ENCODE results near the gene MRPL22.

MRPL22 gene

DNA sequence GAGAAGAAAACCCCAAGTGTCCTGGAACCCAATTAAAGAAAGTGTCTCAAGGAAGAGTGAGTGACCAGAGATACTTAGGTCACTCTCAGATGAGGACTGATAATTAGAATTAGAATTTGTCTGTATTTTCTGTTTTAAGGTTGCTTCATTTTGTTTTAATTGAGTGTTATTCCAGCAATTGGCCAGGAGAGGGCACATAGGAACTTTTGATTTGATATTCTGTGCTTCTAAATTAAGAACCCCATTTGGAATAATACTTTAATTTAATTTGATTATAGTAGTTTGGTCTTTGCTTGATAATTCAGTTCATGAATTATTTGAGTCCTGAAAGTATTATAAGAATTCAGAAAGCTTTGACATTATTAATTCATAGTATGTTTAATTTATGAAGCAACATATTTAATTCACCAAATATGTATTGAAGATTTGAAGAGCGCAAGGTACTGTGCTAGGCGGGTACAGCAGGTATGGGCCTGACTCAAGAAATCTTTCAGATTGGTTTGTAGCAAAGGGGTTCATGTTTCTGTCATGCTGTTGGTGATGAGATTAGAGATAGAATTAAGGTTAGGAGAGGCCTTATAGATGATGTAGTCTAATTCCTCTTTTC, 4.9 kb downstream of the MRPL22 start:
- no peak for DNase-seq (ENCODE audit: insufficient read length)
- peak; percentile 21 for FAIRE-seq
- no peak for TF ChIP-seq POLR2AphosphoS5 (IDR thresholded peaks at IDR 0.05; ENCODE audit: low read depth, low read length)
- TF ChIP-seq POLR2A (IDR thresholded peaks at IDR 0.05; ENCODE audit: low read depth, low read length) = no peak
- TF ChIP-seq TAF1 (IDR thresholded peaks at IDR 0.05; ENCODE audit: borderline replicate concordance, low read depth, low read length) = no peak

DNA sequence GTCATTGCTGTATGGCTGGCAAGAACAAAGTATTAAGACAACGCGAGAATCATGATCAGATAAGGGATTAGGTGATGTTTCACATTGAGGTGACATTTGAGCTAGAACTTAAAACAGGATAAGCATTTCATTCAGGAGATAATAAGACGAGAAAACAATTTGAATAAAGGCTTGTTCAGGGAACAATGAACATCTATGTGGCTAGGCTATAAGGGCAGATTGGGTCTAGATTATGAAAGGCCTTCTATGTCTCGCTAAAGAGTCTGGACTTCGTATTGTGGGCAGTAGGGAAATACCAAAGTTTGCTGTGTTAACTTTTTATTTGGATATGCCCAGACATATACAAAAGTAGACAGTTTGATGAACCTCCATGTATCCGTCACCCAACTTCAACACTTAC, 6.9 kb downstream of the MRPL22 start:
- DNase-seq (ENCODE audit: insufficient read length) (no peak), FAIRE-seq (no peak)
- TF ChIP-seq TAF1 (IDR thresholded peaks at IDR 0.05; ENCODE audit: borderline replicate concordance, low read depth, low read length) (no peak), POLR2A (IDR thresholded peaks at IDR 0.05; ENCODE audit: low read depth, low read length) (no peak), POLR2AphosphoS5 (IDR thresholded peaks at IDR 0.05; ENCODE audit: low read depth, low read length) (no peak)

DNA sequence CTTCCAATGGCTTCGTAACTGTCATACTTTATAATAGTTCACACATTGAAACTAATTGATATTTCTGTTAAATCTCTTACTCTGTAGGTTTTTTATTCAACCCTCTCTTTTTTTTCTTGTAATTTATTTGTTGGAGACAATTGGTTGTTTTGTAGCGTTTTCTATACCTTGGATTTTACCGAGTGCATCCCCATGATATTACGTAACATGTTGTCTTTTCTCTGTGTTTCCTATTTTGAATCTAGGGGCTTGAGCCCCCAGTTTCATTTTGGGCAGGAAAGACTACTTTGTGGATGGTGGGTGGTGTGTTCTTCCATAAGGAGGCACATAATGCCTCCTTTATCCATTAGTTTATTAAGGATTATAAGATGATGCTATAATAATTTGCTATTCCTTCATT, 7.4 kb downstream of the MRPL22 start:
- FAIRE-seq = no peak

DNA sequence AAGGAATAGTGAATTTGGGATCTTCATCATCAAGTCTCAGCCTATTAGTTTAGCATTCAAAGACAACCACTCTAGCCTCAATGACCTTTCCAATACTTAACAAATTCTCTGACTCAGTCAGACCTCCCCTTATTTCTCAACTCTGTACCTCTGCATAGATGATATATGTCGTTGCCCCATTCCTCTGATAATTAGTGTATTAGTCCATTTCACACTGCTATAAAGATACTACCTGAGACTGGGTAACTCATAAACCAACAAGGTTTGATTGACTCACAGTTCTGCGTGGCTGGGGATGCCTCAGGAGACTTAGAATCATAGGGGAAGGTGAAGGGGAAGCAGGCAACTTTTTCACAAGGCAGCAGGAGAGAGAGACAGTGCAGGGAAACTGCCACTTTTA, 8.9 kb downstream of the MRPL22 start:
- no peak for FAIRE-seq
- TF ChIP-seq POLR2A (IDR thresholded peaks at IDR 0.05; ENCODE audit: low read depth, low read length) = no peak
- TF ChIP-seq POLR2AphosphoS5 (IDR thresholded peaks at IDR 0.05; ENCODE audit: low read depth, low read length) = no peak
- TF ChIP-seq TAF1 (IDR thresholded peaks at IDR 0.05; ENCODE audit: borderline replicate concordance, low read depth, low read length) = no peak
- no peak for DNase-seq (ENCODE audit: insufficient read length)

More for the DNA sequence above, 7.4 kb downstream of the MRPL22 start:
- DNase-seq (ENCODE audit: insufficient read length) = no peak
- TF ChIP-seq TAF1 (IDR thresholded peaks at IDR 0.05; ENCODE audit: borderline replicate concordance, low read depth, low read length) (no peak), POLR2A (IDR thresholded peaks at IDR 0.05; ENCODE audit: low read depth, low read length) (no peak), POLR2AphosphoS5 (IDR thresholded peaks at IDR 0.05; ENCODE audit: low read depth, low read length) (no peak)

DNA sequence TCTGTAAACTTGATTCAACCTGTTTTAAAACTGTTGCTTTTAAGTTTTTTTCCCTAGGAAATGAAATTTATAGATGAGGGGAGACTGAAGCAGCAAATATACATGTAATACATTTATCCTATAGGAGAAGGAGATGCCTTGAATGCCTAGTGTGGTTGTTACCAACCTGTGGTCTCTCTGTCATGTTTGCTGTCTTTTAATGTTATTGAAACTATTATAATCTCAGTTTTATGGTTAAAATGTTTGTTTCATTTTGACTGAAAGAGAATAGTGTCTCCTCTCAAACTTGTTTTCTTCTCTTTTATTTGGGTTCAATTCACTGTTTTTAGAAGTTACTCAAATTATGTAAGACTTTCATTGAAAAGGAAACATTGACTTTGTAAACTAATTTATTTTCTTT, 15.8 kb downstream of the MRPL22 start:
- FAIRE-seq (no peak), DNase-seq (ENCODE audit: insufficient read length) (no peak)

DNA sequence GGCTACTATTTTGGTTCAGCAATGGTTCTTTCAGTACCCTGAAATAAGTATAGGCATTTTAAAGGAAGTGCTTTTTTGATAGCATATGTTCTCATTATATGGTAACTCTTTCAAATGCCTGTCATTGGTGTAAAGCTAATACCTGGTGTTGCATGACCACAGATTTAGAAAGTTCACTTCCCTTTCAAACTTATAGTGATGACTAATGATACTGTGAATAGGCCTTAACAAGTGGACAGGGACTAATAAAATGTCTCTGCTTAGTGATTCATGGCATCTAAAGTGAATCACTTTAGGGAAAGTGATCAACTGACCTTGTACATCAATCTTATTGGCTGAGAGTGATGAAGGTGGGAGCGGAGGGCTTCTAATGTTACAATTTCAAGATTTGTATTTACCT, 21.6 kb downstream of the MRPL22 start:
- FAIRE-seq (peak; percentile 50), DNase-seq (ENCODE audit: insufficient read length) (no peak)
- TF ChIP-seq POLR2A (IDR thresholded peaks at IDR 0.05; ENCODE audit: low read depth, low read length) = no peak

More for the DNA sequence above, 15.8 kb downstream of the MRPL22 start:
- TF ChIP-seq POLR2A (IDR thresholded peaks at IDR 0.05; ENCODE audit: low read depth, low read length) (no peak), POLR2AphosphoS5 (IDR thresholded peaks at IDR 0.05; ENCODE audit: low read depth, low read length) (no peak), TAF1 (IDR thresholded peaks at IDR 0.05; ENCODE audit: borderline replicate concordance, low read depth, low read length) (no peak)

DNA sequence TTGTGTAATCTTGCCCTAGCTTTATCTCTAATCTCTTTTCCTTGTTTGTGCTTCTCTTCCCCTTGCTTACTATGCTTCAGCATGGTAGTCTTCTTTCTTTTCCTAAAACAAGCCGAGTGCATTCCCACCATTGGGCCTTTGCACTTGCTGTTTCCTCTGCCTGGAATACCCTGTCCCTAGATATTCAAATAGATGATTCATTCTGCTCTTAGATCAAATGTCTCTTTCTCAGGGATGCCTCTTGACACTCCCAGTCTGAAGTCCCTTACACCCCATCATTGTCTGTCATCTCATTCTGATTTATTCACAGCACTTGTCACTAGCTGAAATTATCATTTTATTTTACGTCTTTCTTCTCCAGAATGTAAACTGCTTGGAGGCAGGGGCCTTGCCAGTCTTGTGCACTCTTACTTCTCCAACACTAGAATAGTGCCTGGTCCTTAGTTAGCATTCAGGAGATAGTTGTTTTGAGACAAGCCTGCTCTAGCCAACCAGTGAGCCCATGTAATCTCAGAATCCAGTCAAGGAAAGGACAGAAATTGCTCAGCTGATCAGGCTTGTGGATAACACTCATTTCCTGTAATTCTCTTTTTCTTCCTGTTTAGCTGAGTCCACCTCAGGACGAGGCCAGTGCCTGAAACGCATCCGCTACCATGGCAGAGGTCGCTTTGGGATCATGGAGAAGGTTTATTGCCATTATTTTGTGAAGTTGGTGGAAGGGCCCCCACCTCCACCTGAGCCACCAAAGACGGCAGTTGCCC, 25.4 kb downstream of the MRPL22 start:
- no peak for DNase-seq (ENCODE audit: insufficient read length)
- no peak for FAIRE-seq
- TF ChIP-seq POLR2AphosphoS5 (IDR thresholded peaks at IDR 0.05; ENCODE audit: low read depth, low read length) (no peak), TAF1 (IDR thresholded peaks at IDR 0.05; ENCODE audit: borderline replicate concordance, low read depth, low read length) (no peak), POLR2A (IDR thresholded peaks at IDR 0.05; ENCODE audit: low read depth, low read length) (no peak)

DNA sequence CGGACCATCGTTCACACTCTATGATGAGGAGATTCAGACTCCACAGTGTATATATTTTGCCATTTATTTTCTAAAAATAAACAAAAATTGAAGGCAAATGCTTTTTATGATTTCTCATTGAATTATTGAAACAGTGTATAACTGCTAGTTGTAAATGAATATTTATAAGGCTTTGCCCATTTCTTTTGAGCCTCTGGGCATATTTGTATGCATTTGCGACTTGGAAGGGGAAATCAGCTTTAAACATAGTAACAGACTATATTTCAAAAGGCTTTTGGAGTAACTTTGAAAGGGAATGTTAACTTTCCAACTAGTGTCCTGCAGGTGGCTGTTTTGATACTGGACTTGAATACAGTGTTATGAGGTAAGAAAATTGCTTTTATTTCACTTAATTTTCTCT, 26.0 kb downstream of the MRPL22 start:
- no peak for DNase-seq (ENCODE audit: insufficient read length)
- FAIRE-seq = no peak
- no peak for TF ChIP-seq TAF1 (IDR thresholded peaks at IDR 0.05; ENCODE audit: borderline replicate concordance, low read depth, low read length)
- no peak for TF ChIP-seq POLR2AphosphoS5 (IDR thresholded peaks at IDR 0.05; ENCODE audit: low read depth, low read length)
- TF ChIP-seq POLR2A (IDR thresholded peaks at IDR 0.05; ENCODE audit: low read depth, low read length) = no peak

DNA sequence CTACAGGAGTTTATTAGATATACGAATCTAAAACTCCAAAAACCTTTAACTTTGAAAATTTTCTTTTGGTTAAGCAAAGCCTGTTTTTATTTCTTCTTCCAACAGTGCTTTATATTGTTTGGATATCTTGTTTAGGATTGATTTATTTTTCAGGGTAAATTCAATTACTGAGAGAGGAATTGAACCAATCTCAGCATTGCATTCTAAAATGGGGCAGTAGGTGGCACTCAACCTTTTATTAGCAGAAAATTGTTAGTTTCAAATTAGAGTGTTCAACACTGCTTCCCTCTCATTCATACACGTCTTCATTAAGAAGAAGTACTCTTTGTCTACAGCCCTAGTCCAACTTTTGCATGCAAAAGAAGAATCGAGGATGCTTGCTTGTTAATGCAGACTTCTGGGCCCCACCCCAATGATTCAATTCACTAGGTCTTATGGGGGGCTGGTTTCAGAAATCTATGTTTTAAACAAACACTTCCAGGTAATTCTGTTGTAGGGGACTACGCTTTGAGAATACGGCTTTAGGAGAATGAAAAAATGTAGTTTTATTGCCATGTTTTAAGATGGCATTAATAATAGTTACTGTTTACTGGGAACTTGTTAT, 26.6 kb downstream of the MRPL22 start:
- FAIRE-seq = no peak

DNA sequence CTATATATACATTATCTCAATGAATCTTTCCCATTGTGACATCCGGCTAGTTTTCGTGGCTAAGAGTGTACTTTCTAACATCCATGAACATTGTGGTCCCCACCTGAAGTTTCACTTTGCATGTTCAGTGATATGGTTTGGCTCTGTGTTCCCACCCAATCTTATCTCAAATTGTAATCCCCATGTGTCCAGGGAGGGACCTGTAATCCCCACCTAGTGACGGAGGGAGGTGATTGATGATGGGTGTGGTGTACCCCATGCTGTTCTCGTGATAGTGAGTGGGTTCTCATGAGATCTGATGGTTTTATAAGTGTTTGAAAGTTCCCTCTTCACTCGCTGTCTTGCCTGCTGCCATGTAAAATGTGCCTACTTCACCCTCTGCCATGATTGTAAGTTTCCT, 28.1 kb downstream of the MRPL22 start:
- TF ChIP-seq POLR2A (IDR thresholded peaks at IDR 0.05; ENCODE audit: low read depth, low read length) (no peak), TAF1 (IDR thresholded peaks at IDR 0.05; ENCODE audit: borderline replicate concordance, low read depth, low read length) (no peak), POLR2AphosphoS5 (IDR thresholded peaks at IDR 0.05; ENCODE audit: low read depth, low read length) (no peak)
- FAIRE-seq (no peak), DNase-seq (ENCODE audit: insufficient read length) (no peak)

More for the DNA sequence above, 26.6 kb downstream of the MRPL22 start:
- no peak for DNase-seq (ENCODE audit: insufficient read length)
- no peak for TF ChIP-seq POLR2A (IDR thresholded peaks at IDR 0.05; ENCODE audit: low read depth, low read length)
- TF ChIP-seq TAF1 (IDR thresholded peaks at IDR 0.05; ENCODE audit: borderline replicate concordance, low read depth, low read length) = no peak
- no peak for TF ChIP-seq POLR2AphosphoS5 (IDR thresholded peaks at IDR 0.05; ENCODE audit: low read depth, low read length)

DNA sequence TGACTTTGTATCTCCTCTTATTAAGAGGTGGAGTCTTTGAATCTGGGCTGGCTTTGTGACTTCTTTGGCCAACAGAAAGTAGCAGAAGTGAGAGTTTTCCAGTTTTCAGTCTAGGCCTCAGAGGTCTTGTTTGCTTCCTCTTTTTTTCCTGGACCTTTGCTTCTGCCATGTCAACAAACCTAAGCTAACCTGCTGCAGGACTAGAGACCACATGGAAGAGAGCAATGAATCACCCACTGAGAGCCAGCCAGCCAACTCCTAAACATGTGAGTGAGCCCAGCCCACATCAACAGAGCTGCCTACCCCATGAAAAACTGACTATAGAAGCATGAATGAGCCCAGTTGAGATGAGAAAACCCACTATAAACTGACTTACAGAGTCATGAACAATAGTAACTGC, 29.9 kb downstream of the MRPL22 start:
- FAIRE-seq = no peak
- no peak for TF ChIP-seq POLR2A (IDR thresholded peaks at IDR 0.05; ENCODE audit: low read depth, low read length)
- DNase-seq (ENCODE audit: insufficient read length) = no peak

DNA sequence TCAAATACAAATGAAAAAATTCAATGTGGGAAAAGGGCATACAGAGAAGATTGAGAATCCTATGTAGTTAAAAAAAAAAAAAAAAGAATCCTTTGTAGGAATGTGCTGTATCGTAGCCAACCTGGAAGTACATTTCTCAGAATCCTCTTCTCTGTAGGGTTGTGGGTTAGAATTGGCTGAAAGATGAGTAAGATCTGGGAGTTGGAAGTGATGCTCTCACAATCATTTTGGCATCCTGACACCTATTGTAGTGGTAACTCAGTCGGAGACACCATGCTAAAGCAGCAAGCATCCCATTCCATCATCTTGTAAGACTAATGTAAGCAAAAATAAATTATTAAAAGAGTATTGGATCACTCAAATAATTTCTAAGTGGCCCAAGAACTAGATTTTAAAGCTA, 30.6 kb downstream of the MRPL22 start:
- FAIRE-seq = no peak
- no peak for DNase-seq (ENCODE audit: insufficient read length)
- no peak for TF ChIP-seq POLR2A (IDR thresholded peaks at IDR 0.05; ENCODE audit: low read depth, low read length)
- no peak for TF ChIP-seq TAF1 (IDR thresholded peaks at IDR 0.05; ENCODE audit: borderline replicate concordance, low read depth, low read length)
- no peak for TF ChIP-seq POLR2AphosphoS5 (IDR thresholded peaks at IDR 0.05; ENCODE audit: low read depth, low read length)

All from GM12892 (cell line).